ENCODE data around the gene ACTR3C. TPM values are rescaled to one million over a fixed set of nuclear protein-coding genes. Genes with fewer than 3 reads are reported as not detected.
A peak's percentile ranks its signal among the peaks of the same experiment; 100 is the strongest.
"Not testable (repeated sequence)": the region's sequence is repeated elsewhere in the genome, so short reads cannot be mapped to it uniquely, and the experiment has no call there.

The ACTR3C gene
- total RNA-seq, 1 donor from 2014 or later, result 11.7 TPM

- Mint-ChIP-seq H3K27me3 (no peaks in the 10 kb centered on the region), H3K9me3 (no peaks in the 10 kb centered on the region), H3K27ac (peak overlapping the region; percentile 100), H3K4me1 (peaks cover 49% of the 10 kb centered on the region), H3K36me3 (ENCODE audit: low read depth) (peaks cover 51% of the 10 kb centered on the region), H3K4me3 (peak overlapping the region; percentile 99)
- intact Hi-C loops (cut with micrococcal nuclease), result loop anchor here (5.0 to 10.0 kb wide), 2 partner anchors 37 to 830 kb away; partner anchors contain the start of gene ZNF746
- peak; percentile 62 for DNase-seq
Measured at GRCh38 chr7:150324373-150324961, 1.1 kb upstream of the ACTR3C start.

- no peaks in the 10 kb centered on the region for H3K9me3 Mint-ChIP-seq
- H3K27me3 Mint-ChIP-seq, result no peaks in the 10 kb centered on the region
- peaks cover 47% of the 10 kb centered on the region for H3K36me3 Mint-ChIP-seq (ENCODE audit: low read depth)
- peak overlapping the region; percentile 100 for H3K27ac Mint-ChIP-seq
- no peak for DNase-seq
- intact Hi-C loops (cut with micrococcal nuclease), result loop anchor here (1.0 to 10.0 kb wide), 5 partner anchors 37 to 829 kb away; partner anchors contain the start of genes REPIN1, ZNF746 and ZNF775
- H3K4me1 Mint-ChIP-seq, result peaks cover 49% of the 10 kb centered on the region
- H3K4me3 Mint-ChIP-seq, result peak overlapping the region; percentile 99
Measured at GRCh38 chr7:150323682-150324372, 482 bp upstream of the ACTR3C start.

GRCh38 chr7:150322114-150322832 is 1.1 kb downstream of the ACTR3C start:
- peak; percentile 92 for DNase-seq
- H3K36me3 Mint-ChIP-seq (ENCODE audit: low read depth), result peaks cover 45% of the 10 kb centered on the region
- H3K27ac Mint-ChIP-seq, result peak overlapping the region; percentile 100
- no peaks in the 10 kb centered on the region for H3K9me3 Mint-ChIP-seq
- no peaks in the 10 kb centered on the region for H3K27me3 Mint-ChIP-seq
- H3K4me1 Mint-ChIP-seq, result peaks cover 49% of the 10 kb centered on the region
- intact Hi-C loops (cut with micrococcal nuclease), result loop anchor here (2.0 to 10.0 kb wide), 3 partner anchors 35 to 827 kb away; partner anchors contain the start of gene ZNF746
- peak overlapping the region; percentile 99 for H3K4me3 Mint-ChIP-seq

- Mint-ChIP-seq H3K9me3 (no peaks in the 10 kb centered on the region), H3K27me3 (no peaks in the 10 kb centered on the region), H3K4me1 (peaks cover 46% of the 10 kb centered on the region), H3K36me3 (ENCODE audit: low read depth) (peaks cover 40% of the 10 kb centered on the region), H3K4me3 (peak overlapping the region; percentile 99), H3K27ac (peak overlapping the region; percentile 100)
- no peak for DNase-seq
- intact Hi-C loops (cut with micrococcal nuclease), result loop anchor here (1.0 to 10.0 kb wide), 5 partner anchors 34 to 827 kb away; partner anchors contain the start of gene ZNF746
Measured at GRCh38 chr7:150321788-150322113, 1.6 kb downstream of the ACTR3C start.

GRCh38 chr7:150317748-150318444 is 5.4 kb downstream of the ACTR3C start:
- intact Hi-C loops (cut with micrococcal nuclease), result no loop called here
- Mint-ChIP-seq H3K27me3 (no peaks in the 10 kb centered on the region), H3K9me3 (no peaks in the 10 kb centered on the region), H3K4me3 (no peak overlapping the region), H3K36me3 (ENCODE audit: low read depth) (peaks cover 22% of the 10 kb centered on the region), H3K27ac (no peak overlapping the region), H3K4me1 (peaks cover 25% of the 10 kb centered on the region)
- no peak for DNase-seq

- H3K9me3 Mint-ChIP-seq, result not testable (repeated sequence)
Measured at GRCh38 chr7:150316987-150317386, 6.4 kb downstream of the ACTR3C start.

GRCh38 chr7:150314639-150315239 is 8.6 kb downstream of the ACTR3C start:
- Mint-ChIP-seq H3K27me3 (no peaks in the 10 kb centered on the region), H3K27ac (no peak overlapping the region), H3K36me3 (ENCODE audit: low read depth) (peaks cover 11% of the 10 kb centered on the region), H3K9me3 (no peaks in the 10 kb centered on the region), H3K4me3 (no peak overlapping the region), H3K4me1 (no peaks in the 10 kb centered on the region)
- no peak for DNase-seq
- intact Hi-C loops (cut with micrococcal nuclease), result no loop called here

More at GRCh38 chr7:150316987-150317386, 6.4 kb downstream of the ACTR3C start:
- H3K27ac Mint-ChIP-seq; H3K4me3 Mint-ChIP-seq; DNase-seq; intact Hi-C loops (cut with micrococcal nuclease); H3K27me3 Mint-ChIP-seq: not testable (repeated sequence)
- Mint-ChIP-seq H3K4me1 (peaks cover 16% of the 10 kb centered on the region), H3K36me3 (ENCODE audit: low read depth) (peaks cover 20% of the 10 kb centered on the region)

GRCh38 chr7:150313870-150314269 is 9.5 kb downstream of the ACTR3C start:
- Mint-ChIP-seq H3K4me1 (peaks cover under 1% of the 10 kb centered on the region), H3K27me3 (no peaks in the 10 kb centered on the region), H3K27ac (no peak overlapping the region), H3K36me3 (ENCODE audit: low read depth) (peaks cover 11% of the 10 kb centered on the region), H3K9me3 (no peaks in the 10 kb centered on the region), H3K4me3 (no peak overlapping the region)
- DNase-seq, result no peak
- intact Hi-C loops (cut with micrococcal nuclease), result no loop called here

GRCh38 chr7:150313367-150313809 is 10.0 kb downstream of the ACTR3C start:
- H3K36me3 Mint-ChIP-seq (ENCODE audit: low read depth), result peaks cover 9% of the 10 kb centered on the region
- H3K9me3 Mint-ChIP-seq, result no peaks in the 10 kb centered on the region
- intact Hi-C loops (cut with micrococcal nuclease), result no loop called here
- peaks cover 6% of the 10 kb centered on the region for H3K4me1 Mint-ChIP-seq
- H3K27ac Mint-ChIP-seq, result no peak overlapping the region
- H3K4me3 Mint-ChIP-seq, result no peak overlapping the region
- no peaks in the 10 kb centered on the region for H3K27me3 Mint-ChIP-seq
- DNase-seq, result no peak

- H3K27me3 Mint-ChIP-seq; DNase-seq; H3K4me1 Mint-ChIP-seq; H3K27ac Mint-ChIP-seq; H3K9me3 Mint-ChIP-seq; intact Hi-C loops (cut with micrococcal nuclease); H3K36me3 Mint-ChIP-seq (ENCODE audit: low read depth); H3K4me3 Mint-ChIP-seq: not testable (repeated sequence)
Measured at GRCh38 chr7:150312649-150313366, 10.5 kb downstream of the ACTR3C start.

GRCh38 chr7:150311711-150312110 is 11.6 kb downstream of the ACTR3C start:
- no peaks in the 10 kb centered on the region for H3K27me3 Mint-ChIP-seq
- H3K27ac Mint-ChIP-seq, result no peak overlapping the region
- no peak overlapping the region for H3K4me3 Mint-ChIP-seq
- peaks cover 2% of the 10 kb centered on the region for H3K36me3 Mint-ChIP-seq (ENCODE audit: low read depth)
- intact Hi-C loops (cut with micrococcal nuclease), result no loop called here
- no peak for DNase-seq
- H3K4me1 Mint-ChIP-seq, result peaks cover 10% of the 10 kb centered on the region
- H3K9me3 Mint-ChIP-seq, result peaks cover 8% of the 10 kb centered on the region

- H3K27ac Mint-ChIP-seq, result no peak overlapping the region
- H3K9me3 Mint-ChIP-seq, result peaks cover 8% of the 10 kb centered on the region
- intact Hi-C loops (cut with micrococcal nuclease), result no loop called here
- peaks cover 10% of the 10 kb centered on the region for H3K4me1 Mint-ChIP-seq
- peaks cover 2% of the 10 kb centered on the region for H3K36me3 Mint-ChIP-seq (ENCODE audit: low read depth)
- DNase-seq, result no peak
- no peaks in the 10 kb centered on the region for H3K27me3 Mint-ChIP-seq
- no peak overlapping the region for H3K4me3 Mint-ChIP-seq
Measured at GRCh38 chr7:150311146-150311545, 12.2 kb downstream of the ACTR3C start.

- DNase-seq, result no peak
- H3K4me3 Mint-ChIP-seq, result no peak overlapping the region
- H3K9me3 Mint-ChIP-seq, result peaks cover 8% of the 10 kb centered on the region
- no peaks in the 10 kb centered on the region for H3K27me3 Mint-ChIP-seq
- peaks cover 13% of the 10 kb centered on the region for H3K4me1 Mint-ChIP-seq
- intact Hi-C loops (cut with micrococcal nuclease), result no loop called here
- H3K36me3 Mint-ChIP-seq (ENCODE audit: low read depth), result no peaks in the 10 kb centered on the region
- H3K27ac Mint-ChIP-seq, result no peak overlapping the region
Measured at GRCh38 chr7:150308575-150308974, 14.8 kb downstream of the ACTR3C start.
